ENCODE results near the gene CIAO1. TPM values are rescaled to one million over a fixed set of nuclear protein-coding genes. Genes with fewer than 3 reads are reported as not detected.

The CIAO1 gene
- total RNA-seq, result 78.5 and 91.3 TPM in 2 replicates

GRCh38 chr2:96265840-96266679 lies at the start of gene CIAO1, which contains the start of gene TMEM127:
CIAO1 (plus strand) TSS chr2:96266225; CDS start chr2:96266351, 126 bp downstream.
TMEM127 (minus strand) TSS chr2:96265997; CDS start chr2:96265381, 616 bp downstream.

GRCh38 chr2:96305091-96305978 lies 39.3 kb downstream of the CIAO1 start, which contains the start of gene SNRNP200:
SNRNP200 (minus strand) TSS chr2:96305546; CDS start chr2:96305437, 109 bp downstream.

Other genes starting within 250 kb of the CIAO1 start
- 1.2 and 14.2 TPM in 2 replicates for gene GPAT2, start 231.3 kb upstream of the CIAO1 start, total RNA-seq
- gene ADRA2B, start 149.7 kb upstream of the CIAO1 start, total RNA-seq, result 0.22 and 0.39 TPM in 2 replicates
- gene ASTL, start 127.7 kb upstream of the CIAO1 start, total RNA-seq, result not detected in 2 replicates
- gene DUSP2, start 120.8 kb upstream of the CIAO1 start, total RNA-seq, result 1.6 and 2.5 TPM in 2 replicates
- 92.3 and 110 TPM in 2 replicates for gene STARD7, start 57.4 kb upstream of the CIAO1 start, total RNA-seq
- 21.2 and 37.4 TPM in 2 replicates for gene TMEM127, start 228 bp upstream of the CIAO1 start, total RNA-seq
- gene SNRNP200, start 39.3 kb downstream of the CIAO1 start, total RNA-seq, result 51.0 and 67.0 TPM in 2 replicates
- 3.0 and 4.3 TPM in 2 replicates for gene ITPRIPL1, start 59.1 kb downstream of the CIAO1 start, total RNA-seq
- 2.0 and 5.7 TPM in 2 replicates for gene NCAPH, start 69.5 kb downstream of the CIAO1 start, total RNA-seq
- gene NEURL3, start 239.1 kb downstream of the CIAO1 start, total RNA-seq, result not detected in 2 replicates